ENCODE measurements around the gene S100A2. TPM values are rescaled to one million over a fixed set of nuclear protein-coding genes. Genes with fewer than 3 reads are reported as not detected.

S100A2 gene
- total and polyA plus RNA-seq, 2 of the 13 experiments (the other 11 are each of a cell fraction or from before 2014, with no cell fraction given), result 1.2 TPM

- intact Hi-C loops (cut with micrococcal nuclease; ENCODE audit: unreplicated experiment), result no loop called here
- TF ChIP-seq NONO (IDR thresholded peaks at IDR 0.05), result no peak
- no peak for TF ChIP-seq NONO (CRISPR knock-in tag; conservative IDR thresholded peaks at IDR 0.05)
- no peak for TF ChIP-seq HNF4G (IDR thresholded peaks at IDR 0.05; ENCODE audit: borderline replicate concordance, low read depth, low read length)
- TF ChIP-seq HNF4G (CRISPR knock-in tag; IDR thresholded peaks at IDR 0.05; ENCODE audit: borderline replicate concordance, low read depth), result no peak
- TF ChIP-seq SP1 (IDR thresholded peaks at IDR 0.05), result no peak
- TF ChIP-seq SP1 (CRISPR knock-in tag; IDR thresholded peaks at IDR 0.05), result no peak
- TF ChIP-seq ZFP90 (CRISPR knock-in tag; IDR thresholded peaks at IDR 0.05; ENCODE audit: borderline replicate concordance), result no peak
- no peak for TF ChIP-seq ZNF136 (CRISPR knock-in tag; IDR thresholded peaks at IDR 0.05; ENCODE audit: low read depth)
- TF ChIP-seq RELA (CRISPR knock-in tag; IDR thresholded peaks at IDR 0.05), result no peak
- no peak for TF ChIP-seq ZNF331 (CRISPR knock-in tag; IDR thresholded peaks at IDR 0.05)
- DNase-seq (ENCODE audit: low spot score), result no peak
- ATAC-seq, result no peak
- H3K36me3 ChIP-seq (replicated peaks in 1 of 2; ENCODE audit: control insufficient read depth in 1 of 2, insufficient read depth in 2 of 2, low read length in 2 of 2), result no peaks in the 10 kb centered on the region
- H3K4me2 ChIP-seq (ENCODE audit: low read depth, low read length), result peak overlapping the region; percentile 56; the same call in 1 of the 2 replicates
- no TSS peak for BruUV-seq (replicated peaks)
- in situ Hi-C loops (cut with HindIII; ENCODE audit: extremely low pct_ligation_motif_present, low pct_unique_long_range_greater_than_20kb), result loop anchor here (5.0 kb wide), 1 partner anchor 32 kb away; the partner anchor contains the start of gene S100A2
- H3K27ac ChIP-seq (ENCODE audit: extremely low read length, insufficient read depth, low read length), result no peak overlapping the region
- H3K4me1 ChIP-seq (ENCODE audit: insufficient read depth, low read length), result peaks cover 75% of the 10 kb centered on the region
- no peak for FAIRE-seq
- ChIA-PET POLR2A (interaction anchor here (0.8 to 6.6 kb wide), 5 partner anchors 10 to 99 kb away, joined by 3 to 49 read pairs (median 19); partner anchors contain the start of genes CHTOP, S100A2 and S100A4), CTCF (ENCODE audit: low intra/inter-chr PET ratio, low total read pairs) (no interaction called here)
- no peaks in the 10 kb centered on the region for H3K79me2 ChIP-seq (ENCODE audit: insufficient read depth, low read length)
- 81% methylated on average over 2 of the region's 3 CpGs for WGBS (ENCODE audit: low lambda C conversion rate)
- H2AFZ ChIP-seq (ENCODE audit: low read length), result no peak overlapping the region
- no peaks in the 10 kb centered on the region for H4K20me1 ChIP-seq (ENCODE audit: insufficient read depth, low read length)
- peaks cover 0 to 3% of the 10 kb centered on the region in 2 experiments; a peak in 1 of 5 replicates for H3K27me3 ChIP-seq (ENCODE audit: control insufficient read depth in 1 of 2, insufficient read depth in 2 of 2, low read length in 2 of 2)
- peak overlapping the region in 2 of 3 experiments; percentile 55 to 65; a peak in 2 of 6 replicates for H3K4me3 ChIP-seq (replicated peaks in 1 of 3; ENCODE audit: insufficient read depth in 1 of 3, low read depth in 2 of 3, low read length in 3 of 3)
- no peaks in the 10 kb centered on the region for H3K9me3 ChIP-seq (ENCODE audit: low read length)
- no peak overlapping the region for H3K9ac ChIP-seq (ENCODE audit: insufficient read depth, low read depth, low read length)
These were observed 30.8 kb downstream of the S100A2 start for GRCh38 chr1:153534925-153535241.

All from HepG2 (cell line).